Vagina (tissue), 2 donors: Measurements from ENCODE around the gene TRAPPC14.

ENCODE experiments used
- CTCF ChIP-seq, 3 experiments: fragments of 450-650 bp in 2 of 3; fragments of 200-600 bp in 1 of 3; sonication (generic) in 1 of 3; IDR thresholded peaks; one replicate each; pipeline ENCODE4 v1.5.1; 2017 to 2019; ENCODE audit warnings: antibody characterized with exemption in 3 of 3, mild to moderate bottlenecking in 2 of 3, moderate library complexity in 2 of 3
- POLR2A ChIP-seq, 2 donors: fragments of 450-650 bp; IDR thresholded peaks; one replicate each; pipeline ENCODE4 v1.6.1; 2017; ENCODE audit warnings: antibody characterized with exemption in 2 of 2, mild to moderate bottlenecking in 2 of 2, moderate library complexity in 2 of 2

- TF ChIP-seq CTCF (IDR thresholded peaks at IDR 0.05) (no peak), POLR2A (IDR thresholded peaks at IDR 0.05) (no peak)
These were observed 27.2 kb upstream of the TRAPPC14 start for GRCh38 chr7:100185726-100186125.
